ENCODE measurements around the gene C4orf50. TPM values are rescaled to one million over a fixed set of nuclear protein-coding genes. Genes with fewer than 3 reads are reported as not detected.

Gene C4orf50
- total and polyA plus RNA-seq, 2 donors, result 0.14 to 0.66 TPM

DNA sequence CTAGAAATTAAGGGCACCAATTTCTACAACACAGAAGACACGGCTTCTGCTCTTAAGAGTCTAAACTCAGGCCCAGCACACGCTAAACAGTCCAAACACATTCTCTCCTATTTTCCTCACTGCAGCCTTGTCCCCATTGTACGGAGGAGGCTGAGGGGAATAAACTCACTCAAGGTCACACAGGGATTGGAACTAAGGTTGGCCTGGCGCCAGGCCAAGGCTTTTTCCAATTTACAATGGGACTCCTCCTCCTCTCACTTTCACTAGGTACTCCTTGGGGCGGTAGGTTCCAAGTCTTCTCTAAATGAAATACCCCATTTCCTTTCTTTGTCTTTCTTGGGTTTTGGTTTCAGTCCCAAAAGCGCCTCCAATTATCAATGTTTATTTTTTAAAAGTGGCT lies 76.6 kb downstream of the C4orf50 start:
- Histone ChIP-seq H3K9me3 (ENCODE audit: control insufficient read depth in 2 of 2, insufficient read depth in 1 of 2, low read length in 1 of 2) (no peaks in the 10 kb centered on the region), H3K27ac (ENCODE audit: low read depth in 1 of 2, low read length in 1 of 2) (no peak overlapping the region), H3K4me1 (ENCODE audit: control insufficient read depth in 2 of 2, insufficient read depth in 2 of 2, low read length in 2 of 2) (no peaks in the 10 kb centered on the region), H3K4me3 (ENCODE audit: low read length in 2 of 2) (no peak overlapping the region), H3K27me3 (ENCODE audit: control insufficient read depth in 2 of 2, insufficient read depth in 1 of 2, low read length in 1 of 2) (no peaks in the 10 kb centered on the region), H3K36me3 (ENCODE audit: control insufficient read depth in 2 of 2, insufficient read depth in 2 of 2, low read length in 1 of 2) (no peaks in the 10 kb centered on the region)
- 73% methylated on average over 6 of the region's 6 CpGs for WGBS
- DNase-seq (ENCODE audit: low read depth in 6 of 9, low spot score in 9 of 9), result no peak

- Histone ChIP-seq H3K9me3 (ENCODE audit: control insufficient read depth in 2 of 2, insufficient read depth in 1 of 2, low read length in 1 of 2) (no peaks in the 10 kb centered on the region), H3K4me3 (ENCODE audit: low read length in 2 of 2) (no peak overlapping the region), H3K4me1 (ENCODE audit: control insufficient read depth in 2 of 2, insufficient read depth in 2 of 2, low read length in 2 of 2) (no peaks in the 10 kb centered on the region), H3K27me3 (ENCODE audit: control insufficient read depth in 2 of 2, insufficient read depth in 1 of 2, low read length in 1 of 2) (no peaks in the 10 kb centered on the region), H3K36me3 (ENCODE audit: control insufficient read depth in 2 of 2, insufficient read depth in 2 of 2, low read length in 1 of 2) (no peaks in the 10 kb centered on the region), H3K27ac (ENCODE audit: low read depth in 1 of 2, low read length in 1 of 2) (no peak overlapping the region)
- WGBS, result 77% methylated on average over 3 of the region's 3 CpGs
- no peak for DNase-seq (ENCODE audit: low read depth in 6 of 9, low spot score in 9 of 9)
Measured at GRCh38 chr4:5940470-5941203, 77.6 kb downstream of the C4orf50 start.

- WGBS, result 79% methylated on average over 16 of the region's 16 CpGs
Measured at GRCh38 chr4:5933996-5934831, 84.0 kb downstream of the C4orf50 start.

DNA sequence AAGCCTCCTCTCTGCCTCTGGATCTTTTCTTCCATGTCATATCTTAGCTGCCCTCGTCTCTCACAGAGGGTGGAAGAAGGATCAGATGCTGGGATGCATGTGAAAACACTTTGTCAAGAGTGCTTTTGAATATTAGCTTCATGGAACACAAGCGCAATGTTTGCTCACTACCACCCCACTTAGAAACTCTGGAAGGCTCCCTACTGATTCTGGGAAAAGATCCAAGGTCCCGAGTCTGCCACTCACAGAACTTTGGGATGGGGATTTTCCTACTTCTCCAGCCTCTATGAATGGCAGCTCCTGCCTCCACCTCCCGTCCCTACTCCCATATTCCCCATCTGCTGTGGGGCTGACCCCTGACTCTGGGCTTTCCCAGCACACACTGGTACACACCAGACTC lies 85.1 kb downstream of the C4orf50 start:
- WGBS, result 80% methylated on average over 4 of the region's 4 CpGs
- no peak for DNase-seq (ENCODE audit: low read depth in 6 of 9, low spot score in 9 of 9)

More at GRCh38 chr4:5933996-5934831, 84.0 kb downstream of the C4orf50 start:
- DNase-seq (ENCODE audit: low read depth in 6 of 9, low spot score in 9 of 9), result no peak
- Histone ChIP-seq H3K27ac (ENCODE audit: low read depth in 1 of 2, low read length in 1 of 2) (no peak overlapping the region), H3K27me3 (ENCODE audit: control insufficient read depth in 2 of 2, insufficient read depth in 1 of 2, low read length in 1 of 2) (no peaks in the 10 kb centered on the region), H3K36me3 (ENCODE audit: control insufficient read depth in 2 of 2, insufficient read depth in 2 of 2, low read length in 1 of 2) (no peaks in the 10 kb centered on the region), H3K4me1 (ENCODE audit: control insufficient read depth in 2 of 2, insufficient read depth in 2 of 2, low read length in 2 of 2) (no peaks in the 10 kb centered on the region), H3K4me3 (ENCODE audit: low read length in 2 of 2) (no peak overlapping the region), H3K9me3 (ENCODE audit: control insufficient read depth in 2 of 2, insufficient read depth in 1 of 2, low read length in 1 of 2) (no peaks in the 10 kb centered on the region)

GRCh38 chr4:5932035-5932568 lies 86.1 kb downstream of the C4orf50 start:
- Histone ChIP-seq H3K4me3 (ENCODE audit: low read length in 2 of 2) (no peak overlapping the region), H3K9me3 (ENCODE audit: control insufficient read depth in 2 of 2, insufficient read depth in 1 of 2, low read length in 1 of 2) (no peaks in the 10 kb centered on the region), H3K36me3 (ENCODE audit: control insufficient read depth in 2 of 2, insufficient read depth in 2 of 2, low read length in 1 of 2) (no peaks in the 10 kb centered on the region), H3K27ac (ENCODE audit: low read depth in 1 of 2, low read length in 1 of 2) (no peak overlapping the region), H3K27me3 (ENCODE audit: control insufficient read depth in 2 of 2, insufficient read depth in 1 of 2, low read length in 1 of 2) (no peaks in the 10 kb centered on the region), H3K4me1 (ENCODE audit: control insufficient read depth in 2 of 2, insufficient read depth in 2 of 2, low read length in 2 of 2) (no peaks in the 10 kb centered on the region)
- 77% methylated on average over 12 of the region's 12 CpGs for WGBS
- DNase-seq (ENCODE audit: low read depth in 6 of 9, low spot score in 9 of 9), result no peak

More for the DNA sequence above, 85.1 kb downstream of the C4orf50 start:
- Histone ChIP-seq H3K4me1 (ENCODE audit: control insufficient read depth in 2 of 2, insufficient read depth in 2 of 2, low read length in 2 of 2) (no peaks in the 10 kb centered on the region), H3K9me3 (ENCODE audit: control insufficient read depth in 2 of 2, insufficient read depth in 1 of 2, low read length in 1 of 2) (no peaks in the 10 kb centered on the region), H3K4me3 (ENCODE audit: low read length in 2 of 2) (no peak overlapping the region), H3K36me3 (ENCODE audit: control insufficient read depth in 2 of 2, insufficient read depth in 2 of 2, low read length in 1 of 2) (no peaks in the 10 kb centered on the region), H3K27ac (ENCODE audit: low read depth in 1 of 2, low read length in 1 of 2) (no peak overlapping the region), H3K27me3 (ENCODE audit: control insufficient read depth in 2 of 2, insufficient read depth in 1 of 2, low read length in 1 of 2) (no peaks in the 10 kb centered on the region)

- no peak overlapping the region for H3K27ac ChIP-seq (ENCODE audit: low read depth in 1 of 2, low read length in 1 of 2)
- DNase-seq (ENCODE audit: low read depth in 6 of 9, low spot score in 9 of 9), result no peak
- no peak overlapping the region for H3K4me3 ChIP-seq (ENCODE audit: low read length in 2 of 2)
- no peaks in the 10 kb centered on the region for H3K36me3 ChIP-seq (ENCODE audit: control insufficient read depth in 2 of 2, insufficient read depth in 2 of 2, low read length in 1 of 2)
- WGBS, result 55% methylated on average over 9 of the region's 9 CpGs
- H3K9me3 ChIP-seq (ENCODE audit: control insufficient read depth in 2 of 2, insufficient read depth in 1 of 2, low read length in 1 of 2), result no peaks in the 10 kb centered on the region
- no peaks in the 10 kb centered on the region for H3K27me3 ChIP-seq (ENCODE audit: control insufficient read depth in 2 of 2, insufficient read depth in 1 of 2, low read length in 1 of 2)
- no peaks in the 10 kb centered on the region for H3K4me1 ChIP-seq (ENCODE audit: control insufficient read depth in 2 of 2, insufficient read depth in 2 of 2, low read length in 2 of 2)
Measured at GRCh38 chr4:5931526-5931925, 86.7 kb downstream of the C4orf50 start.

DNA sequence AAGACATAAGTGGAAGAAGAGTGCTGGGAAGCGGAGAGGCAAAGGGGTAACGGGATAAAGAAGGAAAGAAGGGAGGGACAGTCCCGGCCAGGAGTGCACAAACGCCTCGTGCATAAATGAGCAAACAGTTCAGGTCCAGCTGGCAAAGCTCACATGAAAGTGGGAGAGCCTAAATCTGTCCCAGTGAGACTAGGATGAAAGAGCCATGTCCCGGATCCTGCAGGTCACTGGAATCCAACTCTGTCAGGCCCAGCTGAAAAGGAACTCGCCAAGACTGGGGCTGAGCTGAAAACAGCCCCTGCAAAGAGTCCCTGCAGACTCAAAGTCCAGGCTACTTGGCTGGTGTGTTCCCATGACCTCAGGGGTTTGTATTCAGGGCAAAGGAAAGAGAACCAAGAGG lies 87.4 kb downstream of the C4orf50 start:
- 92% methylated on average over 7 of the region's 7 CpGs for WGBS
- H3K4me1 ChIP-seq (ENCODE audit: control insufficient read depth in 2 of 2, insufficient read depth in 2 of 2, low read length in 2 of 2), result no peaks in the 10 kb centered on the region
- H3K4me3 ChIP-seq (ENCODE audit: low read length in 2 of 2), result no peak overlapping the region
- no peaks in the 10 kb centered on the region for H3K27me3 ChIP-seq (ENCODE audit: control insufficient read depth in 2 of 2, insufficient read depth in 1 of 2, low read length in 1 of 2)
- H3K9me3 ChIP-seq (ENCODE audit: control insufficient read depth in 2 of 2, insufficient read depth in 1 of 2, low read length in 1 of 2), result no peaks in the 10 kb centered on the region
- DNase-seq (ENCODE audit: low read depth in 6 of 9, low spot score in 9 of 9), result no peak
- H3K36me3 ChIP-seq (ENCODE audit: control insufficient read depth in 2 of 2, insufficient read depth in 2 of 2, low read length in 1 of 2), result no peaks in the 10 kb centered on the region
- no peak overlapping the region for H3K27ac ChIP-seq (ENCODE audit: low read depth in 1 of 2, low read length in 1 of 2)

DNA sequence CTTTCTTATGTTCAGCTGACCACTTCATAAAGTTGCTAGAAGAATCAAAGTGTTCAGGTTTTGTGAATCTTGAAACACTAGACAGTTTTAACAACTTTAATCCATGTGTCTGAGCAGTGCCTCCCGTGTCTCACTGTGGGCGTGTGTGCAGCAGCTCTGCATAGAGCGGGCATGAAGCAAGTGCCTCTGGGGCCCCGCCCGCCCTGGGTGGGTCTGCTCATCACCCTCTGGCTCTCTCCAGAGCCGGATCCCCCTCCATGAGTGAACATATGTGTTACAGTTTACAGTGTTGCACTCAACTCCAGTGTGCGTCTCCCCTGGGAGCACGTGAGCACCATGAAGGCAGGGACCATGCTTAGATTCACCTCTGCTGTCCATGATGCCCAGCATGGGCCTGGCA lies 87.8 kb downstream of the C4orf50 start:
- no peaks in the 10 kb centered on the region for H3K9me3 ChIP-seq (ENCODE audit: control insufficient read depth in 2 of 2, insufficient read depth in 1 of 2, low read length in 1 of 2)
- WGBS, result 93% methylated on average over 8 of the region's 8 CpGs
- H3K4me3 ChIP-seq (ENCODE audit: low read length in 2 of 2), result no peak overlapping the region
- DNase-seq (ENCODE audit: low read depth in 6 of 9, low spot score in 9 of 9), result no peak
- no peaks in the 10 kb centered on the region for H3K36me3 ChIP-seq (ENCODE audit: control insufficient read depth in 2 of 2, insufficient read depth in 2 of 2, low read length in 1 of 2)
- H3K27ac ChIP-seq (ENCODE audit: low read depth in 1 of 2, low read length in 1 of 2), result no peak overlapping the region
- no peaks in the 10 kb centered on the region for H3K27me3 ChIP-seq (ENCODE audit: control insufficient read depth in 2 of 2, insufficient read depth in 1 of 2, low read length in 1 of 2)
- no peaks in the 10 kb centered on the region for H3K4me1 ChIP-seq (ENCODE audit: control insufficient read depth in 2 of 2, insufficient read depth in 2 of 2, low read length in 2 of 2)

DNA sequence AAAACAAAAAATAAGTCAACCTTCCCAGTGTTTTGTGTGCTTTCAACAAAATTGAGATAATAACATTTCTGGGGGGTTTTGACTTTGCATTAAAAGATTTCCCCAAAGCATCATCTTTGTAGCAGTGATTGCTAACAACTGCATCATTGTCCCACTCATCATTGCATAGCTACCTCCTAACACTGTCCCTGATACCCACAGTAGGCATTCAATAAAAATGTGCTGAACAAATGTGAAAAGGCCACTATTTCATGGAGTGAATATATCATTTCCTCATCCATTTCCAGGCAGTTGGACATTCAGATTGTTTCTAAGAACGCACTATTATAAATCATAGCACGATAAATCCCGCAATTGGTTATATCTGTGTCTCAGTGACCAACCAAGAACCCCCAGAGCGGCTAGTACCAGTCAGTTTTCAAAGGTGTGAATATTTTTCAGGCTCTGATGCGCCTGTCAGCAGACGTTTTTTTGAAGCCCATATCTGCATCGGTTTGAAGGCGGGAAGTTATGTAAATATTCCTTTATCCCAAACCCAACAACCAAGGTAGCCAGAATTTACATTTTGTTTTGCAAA lies 89.3 kb downstream of the C4orf50 start:
- no peaks in the 10 kb centered on the region for H3K4me1 ChIP-seq (ENCODE audit: control insufficient read depth in 2 of 2, insufficient read depth in 2 of 2, low read length in 2 of 2)
- WGBS, result 68% methylated on average over 8 of the region's 8 CpGs
- H3K27me3 ChIP-seq (ENCODE audit: control insufficient read depth in 2 of 2, insufficient read depth in 1 of 2, low read length in 1 of 2), result no peaks in the 10 kb centered on the region
- H3K9me3 ChIP-seq (ENCODE audit: control insufficient read depth in 2 of 2, insufficient read depth in 1 of 2, low read length in 1 of 2), result no peaks in the 10 kb centered on the region
- no peak overlapping the region for H3K4me3 ChIP-seq (ENCODE audit: low read length in 2 of 2)
- no peak for DNase-seq (ENCODE audit: low read depth in 6 of 9, low spot score in 9 of 9)
- H3K36me3 ChIP-seq (ENCODE audit: control insufficient read depth in 2 of 2, insufficient read depth in 2 of 2, low read length in 1 of 2), result no peaks in the 10 kb centered on the region
- no peak overlapping the region for H3K27ac ChIP-seq (ENCODE audit: low read depth in 1 of 2, low read length in 1 of 2)
